H1 (cell line): Measurements from ENCODE around the gene DNER. TPM values are rescaled to one million over a fixed set of nuclear protein-coding genes. Genes with fewer than 3 reads are reported as not detected.
A peak's percentile ranks its signal among the peaks of the same experiment; 100 is the strongest.

ENCODE experiments used
- CTCF ChIA-PET: fragments of 300-600 bp; sonication (Branson Sonifier 250); formaldehyde crosslinking; loops from one replicate; lab custom pipeline; 2021; ENCODE audit not compliant: partially characterized antibody; lab: Charles Lee
- POLR2A ChIA-PET: fragments of 300-600 bp; sonication (Branson Sonifier 250); formaldehyde crosslinking; loops from one replicate; lab custom pipeline; 2021; ENCODE audit warnings: inconsistent platforms; ENCODE audit not compliant: partially characterized antibody; lab: Charles Lee
- DNase-seq, 2 experiments: peaks; one replicate each; pipeline versions ENCODE4 v3.0.0 to v3.0.0-alpha.2; 2010 to 2022; ENCODE audit warnings: low spot score in 2 of 2, low read depth in 1 of 2, mixed read lengths in 1 of 2
- FAIRE-seq: peaks from 2 replicates; lab custom pipeline; 2011; peaks lifted over from hg19 to GRCh38; lab: Jason Lieb, UNC
- H2AFZ ChIP-seq: 2 replicates; pipeline ENCODE4 v1.8.1; 2012; ENCODE audit warnings: low read length, inconsistent platforms
- H2AK5ac ChIP-seq: 2 replicates; pipeline ENCODE4 v1.6.1; 2013; ENCODE audit warnings: low read depth, low read length
- H2BK120ac ChIP-seq: replicated peaks from 2 replicates; pipeline ENCODE3; 2013; ENCODE audit warnings: low read depth, low read length, inconsistent platforms
- H2BK12ac ChIP-seq: 2 replicates; pipeline ENCODE4 v1.6.1; 2013; ENCODE audit warnings: low read depth, low read length
- H2BK15ac ChIP-seq: 2 replicates; pipeline ENCODE4 v1.6.1; 2013; ENCODE audit warnings: low read length
- H2BK20ac ChIP-seq: 2 replicates; pipeline ENCODE4 v1.6.1; 2013; ENCODE audit warnings: low read length
- H2BK5ac ChIP-seq: 2 replicates; pipeline ENCODE4 v1.6.1; 2013; ENCODE audit warnings: low read depth, low read length
- H3K14ac ChIP-seq: 2 replicates; pipeline ENCODE4 v1.6.1; 2013; ENCODE audit warnings: inconsistent platforms; ENCODE audit not compliant: insufficient read length
- H3K18ac ChIP-seq: 2 replicates; pipeline ENCODE4 v1.6.1; 2013; ENCODE audit warnings: low read length; ENCODE audit errors: extremely low read depth
- H3K23ac ChIP-seq: 2 replicates; pipeline ENCODE4 v1.6.1; 2013; ENCODE audit warnings: inconsistent platforms; ENCODE audit not compliant: insufficient read length
- H3K23me2 ChIP-seq: 2 replicates; pipeline ENCODE4 v1.6.1; 2013; ENCODE audit warnings: low read depth, low read length
- H3K27ac ChIP-seq: 2 replicates; pipeline ENCODE4 v1.6.1; 2011; ENCODE audit warnings: low read depth, low read length, inconsistent platforms
- H3K27me3 ChIP-seq, 4 experiments: replicated peaks in 1 of 4; 1 replicate in 1 of 4; 2 replicates in 3 of 4; pipeline versions ENCODE4 v1.6.1 to v1.8.1; 2011 to 2013; ENCODE audit warnings: low read length in 3 of 4, mild to moderate bottlenecking in 3 of 4, inconsistent platforms in 2 of 4, mixed read lengths in 2 of 4, moderate library complexity in 1 of 4; ENCODE audit not compliant: control insufficient read depth in 3 of 4, insufficient read depth in 3 of 4; ENCODE audit errors: extremely low read depth in 1 of 4
- H3K36me3 ChIP-seq, 4 experiments: 2 replicates each; pipeline versions ENCODE4 v1.6.1 to v1.8.1; 2011 to 2013; ENCODE audit warnings: mild to moderate bottlenecking in 4 of 4, low read length in 3 of 4, moderate library complexity in 2 of 4, control low read depth in 1 of 4, inconsistent platforms in 1 of 4; ENCODE audit not compliant: insufficient read depth in 4 of 4, control insufficient read depth in 2 of 4
- H3K4ac ChIP-seq: replicated peaks from 2 replicates; pipeline ENCODE3; 2013; ENCODE audit warnings: low read length, low read depth, mixed read lengths, inconsistent platforms; ENCODE audit not compliant: insufficient read length
- H3K4me1 ChIP-seq, 4 experiments: replicated peaks in 1 of 4; 1 replicate in 1 of 4; 2 replicates in 3 of 4; pipeline versions ENCODE4 v1.6.1 to v1.8.1; 2011 to 2013; ENCODE audit warnings: low read length in 3 of 4, inconsistent platforms in 2 of 4, mixed read lengths in 1 of 4; ENCODE audit not compliant: insufficient read depth in 4 of 4, control insufficient read depth in 3 of 4
- H3K4me2 ChIP-seq, 2 experiments: 2 replicates each; pipeline versions ENCODE4 v1.6.1 to v1.8.1; 2011 to 2013; ENCODE audit warnings: low read depth in 2 of 2, low read length in 2 of 2, control low read depth in 1 of 2, inconsistent platforms in 1 of 2, mild to moderate bottlenecking in 1 of 2; ENCODE audit not compliant: insufficient read depth in 1 of 2
- H3K4me3 ChIP-seq, 4 experiments: fragments of 200-600, 300-600 bp in 1 of 4; sonication (generic), shearing (Covaris generic), sonication (Bioruptor Twin) in 1 of 4; 2 replicates each; pipeline versions ENCODE4 v1.5.1 to v1.8.1; 2011 to 2016; ENCODE audit warnings: low read length in 4 of 4, low read depth in 3 of 4, control low read depth in 2 of 4, inconsistent platforms in 2 of 4, mild to moderate bottlenecking in 2 of 4, mixed read lengths in 1 of 4, moderate library complexity in 1 of 4; ENCODE audit not compliant: insufficient read depth in 2 of 4; ENCODE audit errors: extremely low read depth in 1 of 4
- H3K56ac ChIP-seq: replicated peaks from 2 replicates; pipeline ENCODE3; 2013; ENCODE audit warnings: low read depth, mild to moderate bottlenecking, mixed read lengths, low read length, inconsistent platforms; ENCODE audit not compliant: insufficient read length
- H3K79me1 ChIP-seq: 2 replicates; pipeline ENCODE4 v1.6.1; 2013; ENCODE audit warnings: low read depth, low read length, control low read depth
- H3K79me2 ChIP-seq, 2 experiments: 2 replicates each; pipeline versions ENCODE4 v1.6.1 to v1.8.1; 2012 to 2013; ENCODE audit warnings: low read length in 2 of 2, mild to moderate bottlenecking in 2 of 2, inconsistent platforms in 1 of 2; ENCODE audit not compliant: insufficient read depth in 2 of 2, control insufficient read depth in 1 of 2
- H3K9ac ChIP-seq, 4 experiments: replicated peaks in 1 of 4; 1 replicate in 1 of 4; 2 replicates in 3 of 4; pipeline versions ENCODE4 v1.6.1 to v1.8.1; 2011 to 2013; ENCODE audit warnings: low read depth in 3 of 4, low read length in 3 of 4, control low read depth in 2 of 4, mild to moderate bottlenecking in 2 of 4, moderate library complexity in 2 of 4, inconsistent platforms in 1 of 4; ENCODE audit errors: extremely low read depth in 1 of 4
- H3K9me3 ChIP-seq, 2 experiments: 2 replicates each; pipeline versions ENCODE4 v1.6.1 to v1.8.1; 2012 to 2013; ENCODE audit warnings: mild to moderate bottlenecking in 2 of 2, moderate library complexity in 2 of 2, control low read depth in 1 of 2, inconsistent platforms in 1 of 2, low read depth in 1 of 2, low read length in 1 of 2, mixed read lengths in 1 of 2; ENCODE audit not compliant: insufficient read depth in 2 of 2
- H4K20me1 ChIP-seq, 2 experiments: replicated peaks in 1 of 2; 2 replicates each; pipeline versions ENCODE3 to v1.8.1; 2011 to 2013; ENCODE audit warnings: inconsistent platforms in 2 of 2, low read length in 2 of 2, mild to moderate bottlenecking in 1 of 2; ENCODE audit not compliant: insufficient read depth in 2 of 2, control insufficient read depth in 1 of 2
- H4K5ac ChIP-seq: 2 replicates; pipeline ENCODE4 v1.6.1; 2013; ENCODE audit warnings: low read length, low read depth, mixed read lengths, inconsistent platforms; ENCODE audit not compliant: insufficient read length
- H4K8ac ChIP-seq: 2 replicates; pipeline ENCODE4 v1.8.0; 2013; ENCODE audit warnings: mild to moderate bottlenecking, moderate library complexity, low read length, inconsistent platforms; ENCODE audit not compliant: insufficient read depth; ENCODE audit errors: extremely low read depth
- H4K91ac ChIP-seq: replicated peaks from 2 replicates; pipeline ENCODE3; 2013; ENCODE audit warnings: low read length, mixed read lengths, inconsistent platforms; ENCODE audit not compliant: insufficient read length
- ASH2L ChIP-seq: fragments of 200-600, 300-600 bp; sonication (generic); IDR thresholded peaks from one replicate; pipeline ENCODE4 v1.7.1; 2017; ENCODE audit warnings: low read length
- CTCF ChIP-seq, 3 experiments: IDR thresholded peaks; 1 replicate in 2 of 3; 2 replicates in 1 of 3; pipeline versions ENCODE4 v1.5.1 to v1.6.1; 2011; ENCODE audit warnings: low read length in 3 of 3, mild to moderate bottlenecking in 3 of 3, inconsistent platforms in 2 of 3, low read depth in 1 of 3, moderate library complexity in 1 of 3; ENCODE audit not compliant: insufficient read depth in 1 of 3; ENCODE audit errors: control extremely low read depth in 1 of 3
- EP300 ChIP-seq, 2 experiments: IDR thresholded peaks; 1 replicate in 1 of 2; 2 replicates in 1 of 2; pipeline ENCODE4 v1.6.1; 2011 to 2012; ENCODE audit warnings: low read depth in 2 of 2, low read length in 2 of 2, mild to moderate bottlenecking in 2 of 2, borderline replicate concordance in 1 of 2, inconsistent platforms in 1 of 2, moderate library complexity in 1 of 2
- FOSL1 ChIP-seq: IDR thresholded peaks from 2 replicates; pipeline ENCODE4 v1.6.1; 2011; ENCODE audit warnings: mild to moderate bottlenecking, low read depth, low read length, moderate library complexity; ENCODE audit not compliant: insufficient read depth
- JUN ChIP-seq: IDR thresholded peaks from 2 replicates; pipeline ENCODE4 v1.6.1; 2011; ENCODE audit warnings: low read depth, mild to moderate bottlenecking, improper control_type of control experiment, low read length
- POLR2A ChIP-seq, 2 experiments: IDR thresholded peaks; 1 replicate in 1 of 2; 2 replicates in 1 of 2; pipeline ENCODE4 v1.6.1; 2011; ENCODE audit warnings: low read depth in 2 of 2, low read length in 2 of 2, mild to moderate bottlenecking in 2 of 2; ENCODE audit errors: control extremely low read depth in 1 of 2
- POLR2AphosphoS5 ChIP-seq: IDR thresholded peaks from 2 replicates; pipeline ENCODE4 v1.6.1; 2011; ENCODE audit warnings: low read depth, low read length
- POU5F1 ChIP-seq: IDR thresholded peaks from 2 replicates; pipeline ENCODE4 v1.6.1; 2011; ENCODE audit warnings: low read depth, mild to moderate bottlenecking, low read length, moderate library complexity
- SIRT6 ChIP-seq: IDR thresholded peaks from one replicate; pipeline ENCODE4 v1.7.1; 2012; ENCODE audit warnings: low read length, inconsistent platforms
- SP1 ChIP-seq: IDR thresholded peaks from 2 replicates; pipeline ENCODE4 v1.6.1; 2011; ENCODE audit warnings: low read depth, low read length
- SP2 ChIP-seq: IDR thresholded peaks from 2 replicates; pipeline ENCODE4 v1.6.1; 2012; ENCODE audit warnings: mild to moderate bottlenecking, low read length, inconsistent platforms
- WGBS, 2 experiments: shearing (Covaris generic) in 1 of 2; methylation state at CpG; one replicate each; pipeline versions ENCODE4 v1.1.6 to v1.1.7; 2013 to 2015; ENCODE audit warnings: low lambda C conversion rate in 2 of 2, mixed read lengths in 2 of 2, inconsistent platforms in 1 of 2, low coverage in 1 of 2, missing lambda C conversion rate in 1 of 2; ENCODE audit not compliant: insufficient replicate concordance in 2 of 2, insufficient coverage in 1 of 2, insufficient read length in 1 of 2; ENCODE audit errors: extremely low coverage in 1 of 2, missing lambda C conversion rate in 1 of 2; 5-methylcytosine and 5-hydroxymethylcytosine counted together
- polyA plus RNA-seq, 7 experiments: library from polyadenylated mRNA; depleted of rRNA in 3 of 7; stranded (reverse) in 5 of 7; unstranded in 2 of 7; fragments of >200 nt in 5 of 7; fragments of 200-250 nt in 2 of 7; gene quantifications; 1 replicate in 5 of 7; 2 replicates in 1 of 7; 4 replicates in 1 of 7; pipeline versions ENCODE4 v1.2.1 to v1.2.3, GENCODE V29; 2011 to 2013; ENCODE audit warnings: missing spikeins in 2 of 7, mixed read lengths in 2 of 7
- total RNA-seq: library from RNA; stranded (reverse); fragmentation: NEBNext Ultra II Directional; extraction: Animal tissue kit (Norgen Biotek cat#: 25700); gene quantifications from 2 replicates; pipeline ENCODE4 v1.2.1, GENCODE V29; 2021
- TF ChIP-seq, protein P1 (sequence below): IDR thresholded peaks from 2 replicates; pipeline ENCODE4 v1.6.1; 2012; ENCODE audit warnings: inconsistent platforms

The DNER gene
- total and polyA plus RNA-seq, 2 of the 8 experiments (the other 6 are each of a cell fraction or from before 2014, with no cell fraction given) = 6.8 to 16.3 TPM

DNA sequence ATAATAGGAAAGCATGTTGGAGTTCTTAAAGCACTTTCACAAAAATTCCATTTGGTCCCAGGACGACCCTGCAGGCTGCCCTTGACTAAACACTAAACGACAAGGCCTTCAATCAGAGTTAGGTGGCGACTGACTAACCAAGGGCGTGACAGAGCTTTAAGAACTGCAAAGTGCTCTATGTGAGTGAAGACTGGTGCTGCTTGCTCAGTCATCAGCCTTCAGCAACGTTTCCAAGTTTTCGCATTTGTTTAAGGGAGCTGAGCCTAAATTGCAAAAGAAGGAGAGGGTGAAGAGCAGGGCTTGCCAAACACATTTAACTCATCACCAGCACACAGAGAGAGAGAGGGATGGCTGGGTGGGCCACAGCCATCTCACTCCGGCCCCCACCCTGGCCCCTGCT, 238.6 kb downstream of the DNER start:
- ChIA-PET CTCF (interaction anchor here (0.9 to 2.1 kb wide), 5 partner anchors 8 to 133 kb away, joined by 3 to 6 read pairs (median 5); no protein-coding TSS in a partner anchor), POLR2A (no interaction called here)
- Histone ChIP-seq H3K4ac (no peak overlapping the region), H3K4me2 (no peak overlapping the region), H3K56ac (no peak overlapping the region), H3K79me2 (no peaks in the 10 kb centered on the region), H2BK12ac (0 out of 2 replicates have a peak overlapping the region, but pooled peaks have one; percentile 27), H4K20me1 (no peaks in the 10 kb centered on the region), H4K91ac (peak overlapping the region; percentile 77), H2AK5ac (no peak overlapping the region), H3K36me3 (no peaks in the 10 kb centered on the region), H3K9me3 (no peaks in the 10 kb centered on the region), H3K18ac (no peak overlapping the region; the same call in 1 of the 2 replicates), H3K4me1 (peaks cover 0 to 13% (median 9%) of the 10 kb centered on the region in 4 experiments; a peak in 4 of 7 replicates), H3K23ac (no peak overlapping the region), H2AFZ (peak overlapping the region; percentile 92), H2BK15ac (no peak overlapping the region), H3K4me3 (no peak overlapping the region), H2BK20ac (no peak overlapping the region), H3K9ac (no peak overlapping the region), H3K27me3 (no peaks in the 10 kb centered on the region), H3K27ac (no peak overlapping the region), H2BK5ac (no peak overlapping the region), H2BK120ac (no peak overlapping the region), H4K8ac (peak overlapping the region; percentile 51), H3K23me2 (no peaks in the 10 kb centered on the region), H4K5ac (no peak overlapping the region), H3K14ac (no peak overlapping the region), H3K79me1 (no peaks in the 10 kb centered on the region)
- TF ChIP-seq FOSL1 = no peak
- no peak for TF ChIP-seq SP2
- TF ChIP-seq, protein P1, sequence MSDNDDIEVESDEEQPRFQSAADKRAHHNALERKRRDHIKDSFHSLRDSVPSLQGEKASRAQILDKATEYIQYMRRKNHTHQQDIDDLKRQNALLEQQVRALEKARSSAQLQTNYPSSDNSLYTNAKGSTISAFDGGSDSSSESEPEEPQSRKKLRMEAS = no peak
- TF ChIP-seq JUN = no peak
- no peak for TF ChIP-seq SP1
- TF ChIP-seq EP300 (IDR thresholded peaks at IDR 0.05; ENCODE audit: borderline replicate concordance in 1 of 2, low read depth in 2 of 2, low read length in 2 of 2) = no peak
- no peak for TF ChIP-seq ASH2L
- no peak for TF ChIP-seq POLR2A (IDR thresholded peaks at IDR 0.05; ENCODE audit: control extremely low read depth in 1 of 2, low read depth in 2 of 2, low read length in 2 of 2)
- TF ChIP-seq POU5F1 = no peak
- TF ChIP-seq SIRT6 = no peak
- no peak for TF ChIP-seq POLR2AphosphoS5
- TF ChIP-seq CTCF (IDR thresholded peaks at IDR 0.05; ENCODE audit: control extremely low read depth in 1 of 3, insufficient read depth in 1 of 3, low read depth in 1 of 3, low read length in 3 of 3) = no peak
- FAIRE-seq (no peak), DNase-seq (no peak)
- 70% methylated on average over 7 of the region's 7 CpGs; no CpG with 5 or more reads in 1 of the 2 experiments for WGBS, 2 experiments
